Thyroid gland (tissue), 4 donors: ENCODE results near the gene SLC30A1.

Experiments used
- POLR2A ChIP-seq, 2 donors: fragments of 450-650 bp; IDR thresholded peaks; one replicate each; pipeline ENCODE4 v1.6.1; 2017; ENCODE audit warnings: antibody characterized with exemption in 2 of 2, mild to moderate bottlenecking in 2 of 2, moderate library complexity in 1 of 2
- TF ChIP-seq, protein P1 (sequence below), 6 experiments: fragments of 200-600 bp in 3 of 6; fragments of 450-650 bp in 3 of 6; sonication (generic) in 3 of 6; IDR thresholded peaks; one replicate each; pipeline ENCODE4 v1.5.1; 2016 to 2019; ENCODE audit warnings: antibody characterized with exemption in 6 of 6, mild to moderate bottlenecking in 2 of 6, inconsistent platforms in 1 of 6, moderate library complexity in 1 of 6

DNA sequence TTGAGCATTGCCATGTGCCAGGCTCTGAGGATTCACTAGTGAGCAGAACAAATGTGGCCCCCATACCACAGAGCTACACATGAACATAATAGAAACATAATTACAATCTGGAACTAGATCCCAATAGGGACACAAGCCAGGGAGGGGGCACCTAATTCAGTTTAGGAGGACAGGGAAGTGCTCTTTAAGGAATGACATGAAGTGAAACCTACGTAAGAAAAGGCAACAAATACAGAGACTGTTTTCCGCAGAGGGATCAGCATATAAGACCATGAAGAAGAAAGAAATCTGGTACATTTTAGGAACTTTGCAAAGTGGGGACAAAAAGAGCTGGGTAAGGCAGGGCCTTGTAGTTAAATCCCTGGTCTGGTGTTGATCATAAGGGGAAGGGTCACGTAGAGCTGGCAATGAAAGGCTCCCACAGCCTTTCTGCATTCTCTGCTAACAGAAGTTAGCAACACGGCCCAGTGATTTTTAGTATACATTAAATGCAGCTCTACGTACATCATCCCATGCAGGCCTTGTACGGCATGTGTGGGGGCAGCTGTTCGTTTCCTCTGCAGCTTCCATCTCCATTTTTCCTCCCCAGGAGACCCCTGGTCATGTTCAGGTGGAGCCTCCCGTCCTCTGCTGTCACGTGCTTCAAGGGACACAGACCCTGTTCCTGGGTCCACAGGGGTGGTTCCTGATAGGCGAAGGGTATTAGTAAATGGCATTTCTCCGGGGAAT is 26.8 kb upstream of the SLC30A1 start:
- TF ChIP-seq, protein P1, sequence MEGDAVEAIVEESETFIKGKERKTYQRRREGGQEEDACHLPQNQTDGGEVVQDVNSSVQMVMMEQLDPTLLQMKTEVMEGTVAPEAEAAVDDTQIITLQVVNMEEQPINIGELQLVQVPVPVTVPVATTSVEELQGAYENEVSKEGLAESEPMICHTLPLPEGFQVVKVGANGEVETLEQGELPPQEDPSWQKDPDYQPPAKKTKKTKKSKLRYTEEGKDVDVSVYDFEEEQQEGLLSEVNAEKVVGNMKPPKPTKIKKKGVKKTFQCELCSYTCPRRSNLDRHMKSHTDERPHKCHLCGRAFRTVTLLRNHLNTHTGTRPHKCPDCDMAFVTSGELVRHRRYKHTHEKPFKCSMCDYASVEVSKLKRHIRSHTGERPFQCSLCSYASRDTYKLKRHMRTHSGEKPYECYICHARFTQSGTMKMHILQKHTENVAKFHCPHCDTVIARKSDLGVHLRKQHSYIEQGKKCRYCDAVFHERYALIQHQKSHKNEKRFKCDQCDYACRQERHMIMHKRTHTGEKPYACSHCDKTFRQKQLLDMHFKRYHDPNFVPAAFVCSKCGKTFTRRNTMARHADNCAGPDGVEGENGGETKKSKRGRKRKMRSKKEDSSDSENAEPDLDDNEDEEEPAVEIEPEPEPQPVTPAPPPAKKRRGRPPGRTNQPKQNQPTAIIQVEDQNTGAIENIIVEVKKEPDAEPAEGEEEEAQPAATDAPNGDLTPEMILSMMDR (IDR thresholded peaks at IDR 0.05), result no peak
- no peak for TF ChIP-seq POLR2A (IDR thresholded peaks at IDR 0.05)
